Right atrium auricular region (tissue), 2 donors: ENCODE measurements around the gene TADA3. TPM values are rescaled to one million over a fixed set of nuclear protein-coding genes. Genes with fewer than 3 reads are reported as not detected.

Experiments used
- DNase-seq: peaks from one replicate; pipeline ENCODE4 v3.0.0-alpha.2; 2019; ENCODE audit warnings: low spot score
- H3K27ac ChIP-seq, 2 donors: fragments of 200-600 bp; sonication (generic); 1 replicate in 1 of 2; 2 replicates in 1 of 2; pipeline ENCODE4 v1.5.1; 2016 to 2019
- H3K27me3 ChIP-seq, 2 donors: fragments of 200-600 bp; sonication (generic); one replicate each; pipeline versions ENCODE4 v1.5.1 to v1.6.0; 2017 to 2019
- H3K36me3 ChIP-seq: fragments of 200-600 bp; sonication (generic); one replicate; pipeline ENCODE4 v1.5.1; 2016
- H3K4me1 ChIP-seq, 2 donors: fragments of 200-600 bp; sonication (generic); one replicate each; pipeline versions ENCODE4 v1.5.1 to v1.6.0; 2017 to 2019
- H3K4me3 ChIP-seq, 2 donors: fragments of 200-600 bp; sonication (generic); 1 replicate in 1 of 2; 2 replicates in 1 of 2; pipeline ENCODE4 v1.5.1; 2017 to 2019; ENCODE audit warnings: mild to moderate bottlenecking in 1 of 2, moderate library complexity in 1 of 2
- H3K9me3 ChIP-seq, 2 donors: fragments of 200-600 bp; sonication (generic); one replicate each; pipeline ENCODE4 v1.5.1; 2019
- total RNA-seq, 2 donors: library from RNA; depleted of rRNA; stranded (reverse); fragments of >200 nt; gene quantifications; one replicate each; pipeline ENCODE4 v1.1.0, GENCODE V29; 2016
- TF ChIP-seq, protein P1 (sequence below), 2 donors: fragments of 200-600 bp; sonication (generic); IDR thresholded peaks; one replicate each; pipeline ENCODE4 v1.5.1; 2019; ENCODE audit warnings: antibody characterized with exemption in 2 of 2

TADA3 gene
- total RNA-seq, 2 donors from 2014 or later: 43.6 to 57.3 TPM

GRCh38 chr3:9834520-9835380, 42.5 kb upstream of the TADA3 start:
- Histone ChIP-seq H3K4me1 (no peaks in the 10 kb centered on the region), H3K36me3 (peaks cover 38% of the 10 kb centered on the region), H3K4me3 (no peak overlapping the region), H3K27ac (no peak overlapping the region), H3K9me3 (no peaks in the 10 kb centered on the region), H3K27me3 (no peaks in the 10 kb centered on the region)
- no peak for DNase-seq
- TF ChIP-seq, protein P1, sequence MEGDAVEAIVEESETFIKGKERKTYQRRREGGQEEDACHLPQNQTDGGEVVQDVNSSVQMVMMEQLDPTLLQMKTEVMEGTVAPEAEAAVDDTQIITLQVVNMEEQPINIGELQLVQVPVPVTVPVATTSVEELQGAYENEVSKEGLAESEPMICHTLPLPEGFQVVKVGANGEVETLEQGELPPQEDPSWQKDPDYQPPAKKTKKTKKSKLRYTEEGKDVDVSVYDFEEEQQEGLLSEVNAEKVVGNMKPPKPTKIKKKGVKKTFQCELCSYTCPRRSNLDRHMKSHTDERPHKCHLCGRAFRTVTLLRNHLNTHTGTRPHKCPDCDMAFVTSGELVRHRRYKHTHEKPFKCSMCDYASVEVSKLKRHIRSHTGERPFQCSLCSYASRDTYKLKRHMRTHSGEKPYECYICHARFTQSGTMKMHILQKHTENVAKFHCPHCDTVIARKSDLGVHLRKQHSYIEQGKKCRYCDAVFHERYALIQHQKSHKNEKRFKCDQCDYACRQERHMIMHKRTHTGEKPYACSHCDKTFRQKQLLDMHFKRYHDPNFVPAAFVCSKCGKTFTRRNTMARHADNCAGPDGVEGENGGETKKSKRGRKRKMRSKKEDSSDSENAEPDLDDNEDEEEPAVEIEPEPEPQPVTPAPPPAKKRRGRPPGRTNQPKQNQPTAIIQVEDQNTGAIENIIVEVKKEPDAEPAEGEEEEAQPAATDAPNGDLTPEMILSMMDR (IDR thresholded peaks at IDR 0.05): no peak

- H3K4me1 ChIP-seq: no peaks in the 10 kb centered on the region
- peaks cover 28% of the 10 kb centered on the region for H3K36me3 ChIP-seq
- no peaks in the 10 kb centered on the region for H3K27me3 ChIP-seq
- H3K27ac ChIP-seq: no peak overlapping the region
- no peaks in the 10 kb centered on the region for H3K9me3 ChIP-seq
- no peak overlapping the region for H3K4me3 ChIP-seq
- no peak for DNase-seq
- TF ChIP-seq, protein P1 (IDR thresholded peaks at IDR 0.05): no peak
Measured at GRCh38 chr3:9833078-9833477, 40.8 kb upstream of the TADA3 start.

DNA sequence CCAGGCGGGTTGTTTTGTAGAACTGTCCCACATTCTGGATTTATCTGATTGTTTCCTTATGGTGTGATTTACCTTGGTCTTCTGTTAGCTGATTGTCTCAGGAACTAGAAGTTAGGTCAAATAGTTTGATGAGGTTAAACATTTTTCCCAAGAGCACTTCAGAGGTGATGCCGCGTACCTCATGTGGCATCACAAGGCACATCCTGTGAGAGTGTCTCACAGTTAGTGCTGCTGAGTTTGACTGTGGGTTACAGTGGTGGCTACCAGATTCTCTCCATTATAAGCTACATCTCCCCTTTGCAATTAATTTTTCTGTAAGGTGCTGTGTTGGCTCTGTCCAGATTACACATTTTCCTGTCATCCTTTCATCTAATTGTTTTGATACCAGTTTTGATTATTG, 39.0 kb upstream of the TADA3 start:
- Histone ChIP-seq H3K4me1 (no peaks in the 10 kb centered on the region), H3K27me3 (no peaks in the 10 kb centered on the region), H3K4me3 (no peak overlapping the region), H3K36me3 (peaks cover 28% of the 10 kb centered on the region), H3K9me3 (no peaks in the 10 kb centered on the region), H3K27ac (no peak overlapping the region)
- no peak for DNase-seq
- TF ChIP-seq, protein P1 (IDR thresholded peaks at IDR 0.05): no peak

DNA sequence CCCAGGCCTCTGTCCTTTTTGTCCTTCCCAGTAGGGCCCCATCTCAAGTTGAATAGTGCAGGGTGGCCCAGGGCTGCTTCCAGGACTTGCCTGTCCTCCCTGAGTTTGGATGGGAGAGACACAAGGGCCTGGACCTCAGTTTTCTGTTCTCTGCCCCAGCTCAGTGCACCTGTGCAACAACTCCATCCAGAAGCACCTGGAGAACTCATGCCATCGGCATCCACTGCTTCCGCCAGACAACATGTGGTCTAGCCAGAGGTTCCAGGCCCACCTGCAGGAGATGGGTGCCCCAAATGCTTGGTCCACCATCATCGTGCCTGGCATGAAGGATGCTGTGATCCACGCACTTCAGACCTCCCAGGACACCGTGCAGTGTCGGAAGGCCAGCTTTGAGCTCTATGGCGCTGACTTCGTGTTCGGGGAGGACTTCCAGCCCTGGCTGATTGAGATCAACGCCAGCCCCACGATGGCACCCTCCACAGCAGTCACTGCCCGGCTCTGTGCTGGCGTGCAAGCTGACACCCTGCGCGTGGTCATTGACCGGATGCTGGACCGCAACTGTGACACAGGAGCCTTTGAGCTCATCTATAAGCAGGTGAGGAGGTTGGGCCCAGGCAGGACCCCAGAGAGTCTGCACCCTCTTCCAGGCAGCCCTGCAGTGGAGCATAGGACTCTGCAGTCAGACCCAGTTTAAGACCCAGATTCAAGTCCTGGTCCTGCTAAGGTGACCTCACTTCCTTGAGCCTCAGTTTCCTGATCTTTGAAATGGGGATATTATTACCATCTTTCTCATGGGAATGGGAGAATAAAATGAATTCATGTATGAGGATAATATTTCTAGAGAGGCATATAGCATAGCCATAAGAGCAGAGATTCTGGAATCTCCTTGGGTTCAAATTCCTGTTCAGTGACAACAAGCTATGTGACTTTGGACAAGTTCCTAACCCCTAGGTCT, 36.8 kb upstream of the TADA3 start:
- Histone ChIP-seq H3K4me1 (no peaks in the 10 kb centered on the region), H3K36me3 (peaks cover 19% of the 10 kb centered on the region), H3K4me3 (no peak overlapping the region), H3K27me3 (no peaks in the 10 kb centered on the region), H3K27ac (no peak overlapping the region), H3K9me3 (no peaks in the 10 kb centered on the region)
- DNase-seq: no peak
- TF ChIP-seq, protein P1 (IDR thresholded peaks at IDR 0.05): no peak

- Histone ChIP-seq H3K9me3 (no peaks in the 10 kb centered on the region), H3K27me3 (no peaks in the 10 kb centered on the region), H3K36me3 (peaks cover 7% of the 10 kb centered on the region), H3K4me3 (no peak overlapping the region), H3K27ac (no peak overlapping the region), H3K4me1 (no peaks in the 10 kb centered on the region)
- DNase-seq: no peak
- TF ChIP-seq, protein P1 (IDR thresholded peaks at IDR 0.05): no peak
Measured at GRCh38 chr3:9826815-9827573, 34.7 kb upstream of the TADA3 start.
